ENCODE results near the gene TRABD. TPM values are rescaled to one million over a fixed set of nuclear protein-coding genes. Genes with fewer than 3 reads are reported as not detected.

TRABD gene
- total RNA-seq, 1 donor from 2014 or later = 21.0 TPM

DNA sequence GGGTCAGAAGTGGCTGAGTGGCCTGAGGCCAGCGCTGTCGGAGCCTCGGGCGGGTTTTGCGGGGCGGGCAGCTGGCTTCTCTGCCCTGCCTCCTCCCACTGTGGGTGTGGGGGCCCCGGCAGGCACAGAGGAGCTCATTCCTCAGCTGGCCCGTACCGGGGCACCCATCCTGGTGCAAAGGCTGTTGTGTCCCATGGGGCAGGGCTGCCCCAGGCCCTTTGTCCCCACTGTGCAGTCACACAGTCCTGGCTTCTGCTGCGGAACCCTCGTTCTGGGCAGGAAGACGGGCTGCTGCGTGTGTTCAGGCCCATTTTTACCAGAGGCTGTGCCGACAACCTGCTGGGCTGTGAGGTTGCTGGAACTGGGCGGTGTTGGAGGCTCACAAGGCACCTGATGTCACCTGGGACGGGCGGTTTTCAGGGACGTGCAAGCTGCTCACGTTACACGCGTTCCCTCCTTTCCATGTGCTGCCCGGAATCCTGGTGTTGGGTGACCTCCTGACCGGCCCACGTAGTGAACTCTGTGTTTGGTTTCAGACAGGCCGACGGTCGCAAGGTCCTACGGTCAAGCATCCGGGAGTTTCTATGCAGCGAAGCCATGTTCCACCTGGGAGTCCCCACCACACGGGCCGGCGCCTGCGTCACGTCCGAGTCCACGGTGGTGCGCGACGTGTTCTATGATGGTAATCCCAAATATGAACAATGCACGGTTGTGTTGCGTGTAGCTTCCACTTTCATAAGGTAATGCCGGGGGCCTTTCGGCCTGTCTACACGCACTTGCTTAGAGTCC is 20.3 kb downstream of the TRABD start:
- Histone ChIP-seq H3K4me1 (peaks cover 71% of the 10 kb centered on the region), H3K4me3 (no peak overlapping the region), H3K36me3 (peaks cover 55% of the 10 kb centered on the region), H3K27me3 (ENCODE audit: low read depth) (no peaks in the 10 kb centered on the region), H3K27ac (replicated peaks) (peak overlapping the region; percentile 85), H3K9me3 (replicated peaks) (no peaks in the 10 kb centered on the region)
- TF ChIP-seq, protein P1, sequence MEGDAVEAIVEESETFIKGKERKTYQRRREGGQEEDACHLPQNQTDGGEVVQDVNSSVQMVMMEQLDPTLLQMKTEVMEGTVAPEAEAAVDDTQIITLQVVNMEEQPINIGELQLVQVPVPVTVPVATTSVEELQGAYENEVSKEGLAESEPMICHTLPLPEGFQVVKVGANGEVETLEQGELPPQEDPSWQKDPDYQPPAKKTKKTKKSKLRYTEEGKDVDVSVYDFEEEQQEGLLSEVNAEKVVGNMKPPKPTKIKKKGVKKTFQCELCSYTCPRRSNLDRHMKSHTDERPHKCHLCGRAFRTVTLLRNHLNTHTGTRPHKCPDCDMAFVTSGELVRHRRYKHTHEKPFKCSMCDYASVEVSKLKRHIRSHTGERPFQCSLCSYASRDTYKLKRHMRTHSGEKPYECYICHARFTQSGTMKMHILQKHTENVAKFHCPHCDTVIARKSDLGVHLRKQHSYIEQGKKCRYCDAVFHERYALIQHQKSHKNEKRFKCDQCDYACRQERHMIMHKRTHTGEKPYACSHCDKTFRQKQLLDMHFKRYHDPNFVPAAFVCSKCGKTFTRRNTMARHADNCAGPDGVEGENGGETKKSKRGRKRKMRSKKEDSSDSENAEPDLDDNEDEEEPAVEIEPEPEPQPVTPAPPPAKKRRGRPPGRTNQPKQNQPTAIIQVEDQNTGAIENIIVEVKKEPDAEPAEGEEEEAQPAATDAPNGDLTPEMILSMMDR (IDR thresholded peaks at IDR 0.05; ENCODE audit: borderline replicate concordance) = no peak
- DNase-seq = no peak
- intact Hi-C loops (cut with micrococcal nuclease) = loop anchor here (10.0 kb wide), 1 partner anchor 51 kb away; no protein-coding TSS in a partner anchor

DNA sequence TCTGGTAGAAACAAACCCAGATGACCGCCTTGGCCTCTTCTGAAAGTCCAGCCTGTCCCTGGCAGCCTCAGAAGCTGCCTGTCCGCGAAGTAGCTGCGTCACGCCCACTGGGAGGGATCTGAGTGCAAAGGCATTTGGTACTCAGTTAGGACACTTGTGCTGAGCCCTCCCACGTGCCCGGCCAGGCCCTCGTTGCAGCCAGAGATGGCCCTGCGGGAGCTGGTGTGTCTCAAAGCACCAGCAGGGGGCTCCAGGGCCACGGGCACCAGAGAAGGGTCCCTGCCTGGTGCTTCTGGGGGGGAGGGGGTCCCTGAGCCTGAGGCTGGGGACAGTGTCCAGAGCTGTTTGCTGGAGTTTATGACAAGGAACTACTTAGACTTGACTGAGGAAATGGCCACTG is 20.9 kb downstream of the TRABD start:
- Histone ChIP-seq H3K9me3 (replicated peaks) (no peaks in the 10 kb centered on the region), H3K27ac (replicated peaks) (peak overlapping the region; percentile 85), H3K27me3 (ENCODE audit: low read depth) (no peaks in the 10 kb centered on the region), H3K4me3 (no peak overlapping the region), H3K36me3 (peaks cover 62% of the 10 kb centered on the region), H3K4me1 (peaks cover 68% of the 10 kb centered on the region)
- TF ChIP-seq, protein P1 (IDR thresholded peaks at IDR 0.05; ENCODE audit: borderline replicate concordance) = peak; percentile 69
- intact Hi-C loops (cut with micrococcal nuclease) = loop anchor here (10.0 kb wide), 1 partner anchor 52 kb away; no protein-coding TSS in a partner anchor
- DNase-seq = peak; percentile 81

DNA sequence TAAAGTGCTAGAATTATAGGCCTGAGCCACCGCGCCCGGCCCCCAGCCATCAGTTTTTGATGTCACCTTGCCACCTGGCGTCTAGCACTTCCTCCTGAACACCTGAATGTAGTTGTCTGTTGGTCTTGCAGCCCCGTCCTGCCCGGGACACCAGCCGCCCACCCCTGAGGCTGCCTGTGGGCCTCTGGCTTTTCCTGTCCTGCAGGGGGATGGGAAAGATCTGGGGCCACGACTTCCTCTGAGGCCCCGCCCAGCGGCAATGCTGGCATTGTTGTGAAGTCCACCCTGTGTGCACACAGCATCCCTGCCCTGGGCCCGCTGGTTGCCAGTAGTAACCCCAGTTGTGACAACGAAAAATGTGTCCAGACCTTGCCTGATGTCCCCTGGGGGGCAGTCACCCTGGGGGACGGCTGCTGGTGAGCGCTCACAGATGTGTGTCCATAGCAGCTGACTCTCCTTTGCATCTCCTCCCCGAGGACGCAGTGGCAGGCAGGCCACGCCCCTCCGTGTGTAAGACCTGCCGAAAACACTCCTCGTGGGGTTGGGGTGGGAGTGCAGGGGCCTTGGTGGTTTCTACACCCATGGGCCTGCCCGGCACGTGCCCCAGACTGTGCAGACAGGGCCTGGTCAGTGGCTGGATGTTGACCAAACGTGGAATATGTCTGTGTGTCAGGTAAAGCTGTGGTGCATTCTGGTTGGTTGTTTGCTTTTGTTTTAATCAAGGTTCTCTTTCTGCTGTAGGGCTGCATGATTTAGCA is 21.8 kb downstream of the TRABD start:
- Histone ChIP-seq H3K27me3 (ENCODE audit: low read depth) (no peaks in the 10 kb centered on the region), H3K9me3 (replicated peaks) (no peaks in the 10 kb centered on the region), H3K36me3 (peaks cover 71% of the 10 kb centered on the region), H3K4me1 (peaks cover 58% of the 10 kb centered on the region), H3K27ac (replicated peaks) (peak overlapping the region; percentile 85), H3K4me3 (no peak overlapping the region)
- DNase-seq = no peak
- intact Hi-C loops (cut with micrococcal nuclease) = loop anchor here (10.0 kb wide), 1 partner anchor 53 kb away; no protein-coding TSS in a partner anchor
- TF ChIP-seq, protein P1 (IDR thresholded peaks at IDR 0.05; ENCODE audit: borderline replicate concordance) = no peak

DNA sequence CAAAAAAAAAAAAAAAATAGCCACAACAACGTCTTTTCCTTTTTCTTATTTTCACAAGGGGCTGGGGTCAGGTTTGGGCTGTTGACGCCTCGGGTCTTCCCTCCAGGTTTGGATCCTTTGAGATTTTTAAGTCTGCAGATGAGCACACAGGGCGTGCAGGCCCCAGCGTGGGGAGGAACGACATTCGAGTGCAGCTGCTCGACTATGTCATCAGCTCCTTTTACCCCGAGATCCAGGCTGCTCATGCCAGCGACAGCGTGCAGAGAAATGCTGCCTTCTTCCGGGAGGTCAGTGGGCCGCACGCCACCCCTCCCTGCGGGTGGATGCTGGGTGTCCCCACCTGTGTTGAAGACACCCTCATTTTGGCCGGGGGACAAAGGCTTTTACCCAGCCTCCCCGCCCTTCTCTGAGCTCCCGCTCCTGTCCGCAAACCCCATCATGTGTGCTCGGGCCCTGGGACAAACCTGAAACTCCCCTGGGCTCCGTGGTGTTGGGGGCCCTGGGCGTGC is 22.8 kb downstream of the TRABD start:
- Histone ChIP-seq H3K36me3 (peaks cover 74% of the 10 kb centered on the region), H3K9me3 (replicated peaks) (no peaks in the 10 kb centered on the region), H3K27ac (replicated peaks) (no peak overlapping the region), H3K4me3 (no peak overlapping the region), H3K27me3 (ENCODE audit: low read depth) (no peaks in the 10 kb centered on the region), H3K4me1 (peaks cover 49% of the 10 kb centered on the region)
- DNase-seq = no peak
- TF ChIP-seq, protein P1 (IDR thresholded peaks at IDR 0.05; ENCODE audit: borderline replicate concordance) = no peak
- intact Hi-C loops (cut with micrococcal nuclease) = loop anchor here (10.0 kb wide), 1 partner anchor 54 kb away; no protein-coding TSS in a partner anchor
